Measurements from ENCODE around the gene ITPR2.
"Not testable (repeated sequence)": the region's sequence is repeated elsewhere in the genome, so short reads cannot be mapped to it uniquely, and the experiment has no call there.

The ITPR2 gene

DNA sequence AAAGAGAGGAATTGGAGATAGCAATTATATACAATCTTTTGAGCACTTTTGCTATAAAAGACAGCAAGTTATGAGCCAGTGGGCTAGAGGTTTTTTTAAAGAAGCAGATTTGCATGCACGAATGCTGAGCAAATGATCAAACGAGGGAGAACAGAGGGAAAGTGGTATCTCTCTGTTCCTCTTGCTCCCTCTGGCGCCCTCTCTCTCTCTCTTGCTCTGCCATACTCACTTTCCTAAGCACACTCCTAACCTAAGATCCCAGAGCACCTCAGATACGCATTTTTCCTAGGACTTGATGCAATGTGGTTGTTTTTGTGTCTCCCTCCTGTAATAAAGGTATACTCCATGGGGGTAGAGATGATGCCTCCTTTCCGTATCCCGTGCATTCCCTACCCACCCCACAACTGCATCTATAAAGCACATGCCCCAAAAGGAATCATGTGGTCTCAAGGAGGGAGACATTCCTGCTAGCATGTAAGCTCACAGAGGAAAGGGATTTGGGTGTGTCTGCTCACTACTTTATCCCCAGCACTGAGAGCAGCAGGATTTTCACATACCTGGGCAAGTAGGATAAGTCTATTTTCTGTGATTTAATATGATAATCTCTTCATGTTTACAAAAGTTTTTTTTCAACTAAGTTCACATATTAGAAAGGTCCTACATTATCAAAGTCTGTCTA is 367.4 kb downstream of the ITPR2 start:
- no peak for DNase-seq (ENCODE audit: low read depth in 2 of 2)

DNA sequence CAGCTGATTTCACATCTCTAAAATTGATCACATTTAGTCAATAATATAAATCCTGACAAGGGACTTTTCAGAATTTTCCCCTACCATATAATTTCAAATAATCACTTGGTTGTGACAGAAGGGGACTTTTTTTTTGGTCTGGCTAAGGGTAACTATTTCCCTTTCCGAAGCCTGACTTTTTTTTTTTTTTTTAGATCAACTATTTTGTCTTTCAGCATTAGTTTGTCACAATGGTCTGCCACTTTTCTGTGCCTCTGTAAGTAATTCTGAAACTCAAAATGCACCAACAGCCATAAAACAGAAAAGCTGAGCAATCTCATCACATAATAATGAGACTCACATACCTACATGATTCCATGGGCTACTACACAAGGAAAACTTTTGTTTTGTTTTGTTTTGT is 371.2 kb downstream of the ITPR2 start:
- DNase-seq (ENCODE audit: low read depth in 2 of 2), result no peak

DNA sequence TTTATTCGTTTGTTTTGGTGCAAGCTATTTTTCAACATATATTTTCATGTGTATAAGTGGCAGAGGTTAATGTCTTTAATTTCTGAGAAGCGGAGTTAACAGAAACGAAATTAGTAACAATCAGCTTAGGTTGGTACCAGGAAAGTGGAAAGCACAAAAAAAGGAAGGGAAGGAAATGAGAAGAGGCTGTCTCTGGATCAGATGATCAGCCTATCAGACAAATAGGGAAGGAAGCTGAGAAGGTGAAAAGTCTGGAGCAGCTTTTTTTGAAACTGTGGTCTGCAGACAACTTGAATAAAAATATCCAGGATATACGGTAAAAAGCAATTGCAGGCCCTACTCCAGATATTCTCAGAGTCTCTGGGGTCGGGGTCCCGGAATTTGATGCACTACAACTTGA is 372.6 kb downstream of the ITPR2 start:
- no peak for DNase-seq (ENCODE audit: low read depth in 2 of 2)

DNA sequence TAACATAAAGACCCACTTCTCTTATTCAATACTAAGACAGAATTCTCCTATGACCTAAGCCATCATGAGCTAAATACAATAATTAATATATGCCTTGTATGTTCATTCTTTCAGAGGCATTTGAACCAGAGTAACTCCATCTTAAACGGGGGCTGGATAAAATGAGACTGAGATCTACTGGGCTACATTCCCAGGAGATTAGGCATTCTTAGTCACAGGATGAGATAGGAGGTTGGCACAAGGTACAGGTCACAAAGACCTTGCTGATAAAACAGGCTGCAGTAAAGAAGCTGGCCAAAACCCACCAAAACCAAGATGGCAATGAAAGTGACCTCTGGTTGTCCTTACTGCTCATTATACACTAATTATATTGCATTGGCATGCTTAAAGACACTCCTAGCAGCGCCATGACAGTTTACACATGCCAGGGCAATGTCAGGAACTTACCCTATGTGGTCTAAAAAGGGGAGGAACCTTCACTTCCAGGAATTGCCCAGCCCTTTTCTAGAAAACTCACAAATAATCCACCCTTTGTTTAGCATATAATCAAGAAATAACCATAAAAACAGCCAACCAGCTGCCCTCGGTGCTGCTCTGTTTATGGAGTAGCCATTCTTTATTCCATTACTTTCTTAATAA is 376.9 kb downstream of the ITPR2 start:
- DNase-seq (ENCODE audit: low read depth in 2 of 2), result no peak

DNA sequence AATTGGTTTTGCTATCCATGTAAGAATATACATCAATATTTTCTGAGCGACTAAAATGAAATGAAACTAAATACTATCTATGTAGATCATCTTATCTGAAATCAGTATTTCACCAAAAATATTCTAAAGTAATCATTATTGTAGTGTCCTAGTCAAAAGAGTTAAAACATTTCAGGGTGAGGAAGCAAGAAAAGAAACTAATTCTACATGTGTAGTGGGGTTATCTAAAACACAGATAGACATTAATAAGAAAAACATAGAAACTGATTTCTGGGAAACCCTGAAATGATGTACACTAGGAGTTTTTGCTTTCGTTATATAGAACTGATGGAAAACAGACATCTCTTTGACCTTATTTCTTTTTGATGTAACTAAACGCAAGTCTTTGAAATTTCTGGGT is 379.7 kb downstream of the ITPR2 start:
- no peak for DNase-seq (ENCODE audit: low read depth in 2 of 2)

DNA sequence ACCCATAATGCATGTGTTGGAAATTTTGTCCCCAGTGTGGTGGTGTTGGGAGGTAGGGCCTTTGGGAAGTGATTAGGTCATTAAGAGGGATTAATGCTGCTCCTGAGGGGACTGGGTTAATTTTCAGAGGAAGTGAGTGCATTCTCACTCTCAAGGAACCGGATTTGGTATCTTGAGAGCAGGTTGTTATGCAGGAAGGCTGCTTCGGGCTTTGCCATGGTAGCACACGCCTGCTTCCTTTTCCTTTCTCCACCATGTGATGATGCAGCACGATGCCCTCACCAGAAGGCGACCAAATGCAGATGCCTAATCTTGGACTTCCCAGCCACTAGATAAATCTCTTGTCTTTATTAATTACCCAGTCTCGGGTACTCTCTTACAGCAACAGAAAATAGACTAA is 380.5 kb downstream of the ITPR2 start:
- no peak for DNase-seq (ENCODE audit: low read depth in 2 of 2)

DNA sequence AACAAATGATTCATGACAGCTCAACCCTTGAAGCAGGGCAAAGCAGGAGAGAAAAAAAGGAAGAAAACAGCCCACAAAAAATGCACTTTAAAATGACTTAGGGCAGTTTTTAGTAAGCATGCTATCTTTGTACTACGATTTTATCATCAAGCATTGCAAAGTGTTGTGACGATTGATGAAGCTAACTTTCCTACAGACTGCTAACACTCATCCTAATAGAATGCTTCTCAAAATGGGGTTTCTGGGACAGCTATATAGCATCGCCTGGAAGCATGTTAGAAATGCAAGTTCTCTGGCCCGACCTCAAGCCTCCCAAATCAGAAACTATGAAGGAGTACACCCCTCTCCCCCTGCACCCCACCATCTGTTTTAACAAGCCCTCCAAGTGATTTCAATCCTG is 381.2 kb downstream of the ITPR2 start:
- DNase-seq (ENCODE audit: low read depth in 2 of 2), result no peak

DNA sequence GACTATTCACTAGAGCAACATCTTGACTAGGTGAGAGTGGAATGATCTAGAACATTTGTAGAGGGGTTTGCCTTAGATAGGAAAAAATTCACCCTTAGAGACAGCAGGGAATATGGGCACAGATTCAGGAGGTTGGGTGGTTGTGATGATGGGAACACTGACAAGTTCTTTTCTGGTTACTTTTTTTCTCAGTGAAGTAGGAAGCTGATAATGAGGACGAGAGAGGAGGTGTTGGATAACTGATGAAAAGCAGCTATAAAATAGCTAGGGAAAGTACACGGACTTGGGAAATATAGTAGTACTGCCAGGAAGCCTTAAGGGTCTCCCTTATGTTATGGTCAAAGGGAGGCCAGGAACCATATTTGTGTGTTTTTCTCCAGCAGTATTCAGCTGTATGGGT is 387.1 kb downstream of the ITPR2 start:
- DNase-seq (ENCODE audit: low read depth in 2 of 2), result no peak

DNA sequence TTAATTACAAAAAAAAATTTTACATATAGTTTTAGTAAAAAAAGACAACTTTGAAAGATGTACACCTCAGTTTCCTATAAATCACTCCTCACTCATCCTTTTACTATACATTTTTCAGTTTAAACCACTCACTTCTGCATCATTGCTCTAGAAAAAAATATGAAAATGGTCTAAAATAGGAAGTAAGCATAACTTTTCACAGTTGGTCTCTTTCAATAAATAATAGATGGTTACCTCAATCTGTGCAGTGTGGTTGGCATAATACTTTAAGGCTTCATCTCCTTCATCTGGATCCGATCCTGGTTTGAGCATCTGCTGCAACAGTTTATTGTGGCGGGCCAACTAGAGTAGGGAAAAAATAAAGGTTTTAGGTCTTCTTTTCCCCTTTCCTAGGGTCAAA is 389.7 kb downstream of the ITPR2 start:
- no peak for DNase-seq (ENCODE audit: low read depth in 2 of 2)

DNA sequence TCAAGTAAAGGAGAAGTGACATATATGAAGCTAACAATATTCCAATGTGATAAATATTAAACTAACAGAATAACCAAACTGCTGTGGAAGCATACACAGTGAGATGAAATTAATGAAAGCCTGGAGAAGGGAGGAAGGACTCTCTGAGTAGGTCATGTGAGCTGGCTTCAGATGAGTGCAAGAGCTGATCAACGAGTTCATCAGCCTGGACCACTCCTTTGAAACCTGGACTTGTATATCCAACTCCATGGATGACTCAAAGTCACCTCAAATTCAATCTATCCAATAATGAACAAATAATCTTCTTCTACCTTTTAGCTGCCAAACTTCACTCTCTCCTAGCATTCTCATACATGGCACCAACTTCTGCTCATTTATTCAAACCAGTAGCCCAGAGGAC is 391.6 kb downstream of the ITPR2 start:
- DNase-seq (ENCODE audit: low read depth in 2 of 2), result no peak

DNA sequence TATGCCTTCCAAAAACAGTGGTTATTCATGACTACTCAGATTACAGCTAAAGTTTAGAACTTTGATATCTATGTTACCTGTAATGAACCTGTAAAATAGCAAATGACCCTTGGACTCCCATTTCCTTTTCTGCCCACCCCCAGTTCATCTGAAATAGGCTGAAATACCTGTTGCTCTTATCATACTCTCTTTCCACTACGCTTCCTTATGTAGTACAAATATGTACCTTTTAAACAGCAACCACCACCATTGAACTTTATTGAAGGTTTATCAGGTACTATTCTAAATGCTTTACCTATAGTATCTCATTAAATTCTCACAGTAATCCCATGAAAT is 398.0 kb downstream of the ITPR2 start:
- no peak for DNase-seq (ENCODE audit: low read depth in 2 of 2)

DNA sequence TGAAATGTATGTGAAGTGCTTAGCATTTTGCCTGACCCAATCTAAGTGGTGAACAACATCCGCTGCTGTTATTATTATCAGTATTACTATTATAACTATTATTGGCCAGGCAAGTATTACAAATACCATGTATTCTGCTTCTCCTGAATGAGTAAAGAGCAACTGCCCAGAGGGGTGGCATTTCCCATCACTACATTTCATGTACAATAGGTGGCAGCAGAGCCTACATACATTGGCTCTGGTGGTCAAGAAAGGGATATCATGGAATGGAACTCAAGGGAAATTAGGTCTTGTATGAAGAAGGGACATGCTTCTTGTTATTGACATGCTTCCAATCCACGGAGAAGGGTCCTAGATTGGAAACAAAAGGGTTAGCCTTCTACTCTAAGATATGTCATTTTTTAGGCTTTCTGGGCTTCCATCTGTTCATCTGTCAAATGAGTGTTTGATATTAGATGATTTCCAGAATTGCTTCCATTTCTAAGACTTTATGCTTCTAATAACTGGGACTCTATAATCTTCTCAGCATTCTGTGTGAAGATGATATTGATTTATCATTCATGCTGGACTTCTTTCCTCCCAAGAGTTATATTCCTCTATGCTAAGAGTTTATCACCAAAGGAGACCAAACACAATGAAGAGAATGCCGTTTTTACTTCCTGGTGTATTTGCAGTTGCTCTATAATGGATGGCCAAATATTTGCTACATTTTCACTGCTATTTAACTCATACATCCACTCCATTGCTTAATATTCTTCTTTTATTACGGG is 398.5 kb downstream of the ITPR2 start:
- no peak for DNase-seq (ENCODE audit: low read depth in 2 of 2)

DNA sequence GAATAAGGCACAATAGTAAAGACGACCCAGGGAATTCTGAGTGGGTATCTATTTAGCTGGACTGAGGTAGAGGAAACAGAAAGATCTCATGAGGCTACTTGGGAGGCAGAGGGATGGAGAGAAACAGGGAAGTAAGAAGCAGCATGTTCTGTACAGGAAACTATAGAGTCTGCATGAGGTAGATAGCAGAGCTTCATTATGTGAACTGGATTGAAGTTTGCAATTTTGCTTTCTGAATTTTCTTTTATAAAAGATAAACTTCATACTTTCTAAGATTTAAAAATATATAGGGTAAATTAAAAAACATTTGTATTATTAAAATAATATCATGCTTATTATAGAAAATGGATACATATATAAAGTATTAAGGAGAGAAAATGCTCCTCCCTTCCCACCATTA is 399.3 kb downstream of the ITPR2 start:
- not testable (repeated sequence) for DNase-seq (ENCODE audit: low read depth in 2 of 2)

DNA sequence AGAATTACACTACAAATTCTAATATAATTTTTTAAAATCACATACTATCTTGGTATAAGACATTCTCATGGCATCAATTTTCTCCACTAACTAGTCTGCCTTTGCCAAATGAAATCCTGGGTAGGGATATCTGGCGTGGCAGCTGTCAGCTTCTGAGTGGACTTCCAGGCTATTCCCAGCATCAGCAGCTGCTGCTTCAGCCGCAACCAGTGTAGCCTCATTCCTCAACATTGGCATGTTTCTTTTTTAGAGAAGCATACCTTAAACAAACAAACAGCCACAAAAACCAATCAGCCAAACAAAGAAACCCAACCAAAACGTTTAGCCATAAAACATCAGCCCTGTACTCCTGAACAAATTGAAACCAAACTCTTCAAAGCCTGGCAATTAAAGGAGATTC is 401.8 kb downstream of the ITPR2 start:
- DNase-seq (ENCODE audit: low read depth in 2 of 2), result no peak

DNA sequence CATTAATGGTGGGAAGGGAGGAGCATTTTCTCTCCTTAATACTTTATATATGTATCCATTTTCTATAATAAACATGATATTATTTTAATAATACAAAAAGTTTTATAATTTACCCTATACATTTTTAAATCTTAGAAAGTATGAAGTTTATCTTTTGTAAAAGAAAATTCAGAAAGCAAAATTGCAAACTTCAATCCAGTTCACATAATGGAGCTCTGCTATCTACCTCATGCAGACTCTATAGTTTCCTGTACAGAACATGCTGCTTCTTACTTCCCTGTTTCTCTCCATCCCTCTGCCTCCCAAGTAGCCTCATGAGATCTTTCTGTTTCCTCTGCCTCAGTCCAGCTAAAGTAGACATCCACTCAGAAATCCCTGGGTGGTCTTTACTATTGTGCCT is 402.4 kb downstream of the ITPR2 start:
- not testable (repeated sequence) for DNase-seq (ENCODE audit: low read depth in 2 of 2)

DNA sequence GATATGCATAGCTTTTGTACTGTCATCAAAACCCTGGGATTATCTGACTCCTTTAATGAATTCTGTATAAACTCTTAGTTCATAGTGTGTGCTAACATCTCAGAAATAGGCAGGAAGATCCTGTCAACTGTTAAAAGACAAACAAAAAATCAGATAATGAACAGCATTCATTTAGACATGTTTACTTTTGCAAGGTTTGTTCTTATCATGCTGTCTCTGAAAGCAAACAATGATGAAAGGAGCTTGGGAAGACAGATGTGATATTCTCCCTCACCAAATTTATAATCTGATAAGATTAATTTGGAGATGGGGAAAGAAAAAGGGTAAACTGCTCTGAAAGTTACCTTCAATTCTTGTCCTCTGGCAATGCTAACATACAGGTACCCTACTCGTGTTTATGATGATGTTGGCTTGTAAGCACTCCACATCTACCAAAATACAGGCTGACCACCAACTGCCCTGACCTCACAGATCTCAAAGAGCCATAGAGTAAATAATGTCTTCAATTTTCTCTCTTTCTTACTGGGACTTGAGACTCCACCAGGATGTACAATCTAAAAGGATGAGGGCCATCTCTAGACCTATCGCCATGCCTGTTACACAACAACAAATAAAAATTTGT is 403.8 kb downstream of the ITPR2 start:
- DNase-seq (ENCODE audit: low read depth in 2 of 2), result no peak

DNA sequence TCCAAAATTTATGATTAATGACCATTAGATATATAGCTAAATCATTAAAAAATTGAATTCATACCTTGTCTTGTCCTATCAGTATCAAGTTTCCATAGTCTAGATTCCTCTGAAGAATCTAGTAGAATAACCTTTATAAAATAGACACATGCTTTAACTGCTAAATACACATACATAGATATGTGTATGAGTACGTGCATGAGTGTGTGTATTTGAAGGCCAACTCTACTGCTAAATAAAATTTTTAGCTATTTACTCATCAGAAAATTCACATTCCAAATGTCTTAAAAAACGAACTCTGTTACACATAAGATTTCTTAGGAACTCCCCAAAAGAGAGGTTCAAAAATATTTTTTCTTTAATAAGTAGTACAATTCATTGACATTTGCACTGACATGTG is 404.6 kb downstream of the ITPR2 start:
- DNase-seq (ENCODE audit: low read depth in 2 of 2), result no peak

DNA sequence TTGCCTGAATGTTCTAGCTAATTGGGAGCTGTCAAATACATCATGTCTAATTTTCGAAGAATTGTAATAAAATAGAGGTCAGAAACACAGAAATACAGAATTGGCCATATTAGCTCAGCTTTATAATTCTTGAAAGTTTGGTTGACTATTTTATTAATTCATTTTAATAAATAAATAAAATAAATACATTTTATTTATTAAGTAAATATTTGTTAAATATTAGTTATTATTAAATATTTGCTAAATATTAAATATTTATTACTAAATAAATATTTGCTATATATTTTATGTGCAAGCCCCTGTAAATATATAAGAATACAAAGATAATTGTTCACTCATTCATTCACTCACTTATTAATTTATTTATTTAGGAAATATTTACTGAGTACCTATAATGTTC is 406.3 kb downstream of the ITPR2 start:
- no peak for DNase-seq (ENCODE audit: low read depth in 2 of 2)

DNA sequence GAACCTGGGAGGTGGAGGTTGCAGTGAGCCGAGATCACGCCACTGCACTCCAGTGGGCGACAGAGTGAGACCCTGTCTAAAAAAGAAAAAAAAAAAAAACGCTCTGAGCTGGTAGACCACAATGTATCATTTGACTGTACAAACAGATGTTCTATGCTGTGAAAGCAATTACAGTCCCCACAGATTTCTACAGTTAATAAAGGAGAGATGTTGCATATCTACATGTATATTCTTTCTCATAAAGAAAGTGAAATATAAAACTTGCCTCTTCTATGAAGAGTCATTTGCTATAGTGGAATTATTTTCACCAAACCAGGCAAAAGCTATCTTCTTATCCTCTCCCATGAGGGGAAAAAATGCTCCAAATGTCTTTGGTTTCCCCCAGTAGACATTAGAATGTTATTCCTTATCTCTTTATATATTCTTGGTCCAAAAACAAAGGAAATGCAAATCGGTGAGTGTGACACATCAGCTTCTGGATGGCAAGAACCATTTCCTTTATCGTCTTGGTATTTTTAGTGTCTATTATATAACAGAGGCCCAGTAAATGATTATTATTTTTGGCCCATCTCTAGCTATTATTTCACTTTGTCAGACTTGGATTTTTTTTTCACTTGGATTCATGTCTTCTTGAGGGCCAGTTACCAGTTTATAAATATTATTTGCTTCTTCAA is 407.3 kb downstream of the ITPR2 start:
- no peak for DNase-seq (ENCODE audit: low read depth in 2 of 2)

DNA sequence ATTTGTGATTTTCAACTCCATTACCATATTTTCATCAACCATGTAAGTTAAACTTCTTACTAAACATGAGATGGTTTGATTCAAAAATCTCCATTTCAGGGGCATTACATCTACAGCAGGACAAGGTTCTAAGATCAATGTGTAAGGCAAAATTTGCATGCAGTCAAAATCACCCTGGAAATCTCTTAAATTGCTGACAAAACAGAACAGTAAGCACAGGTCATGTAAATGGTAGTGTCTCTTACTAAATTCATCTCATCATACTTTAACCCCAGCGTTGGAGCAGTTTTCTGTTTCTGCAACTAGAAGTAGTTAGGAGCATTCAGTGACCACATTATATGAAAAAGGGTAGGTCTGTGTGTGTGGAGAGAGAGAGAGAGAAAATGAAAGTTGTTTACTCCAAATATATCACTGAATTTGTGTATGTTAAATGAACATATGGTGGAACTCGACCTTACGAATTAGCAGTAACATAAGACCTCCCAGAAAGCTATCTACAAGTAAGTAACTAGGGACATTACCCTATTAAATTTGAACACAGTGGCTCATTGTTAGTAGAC is 410.1 kb downstream of the ITPR2 start:
- no peak for DNase-seq (ENCODE audit: low read depth in 2 of 2)

DNA sequence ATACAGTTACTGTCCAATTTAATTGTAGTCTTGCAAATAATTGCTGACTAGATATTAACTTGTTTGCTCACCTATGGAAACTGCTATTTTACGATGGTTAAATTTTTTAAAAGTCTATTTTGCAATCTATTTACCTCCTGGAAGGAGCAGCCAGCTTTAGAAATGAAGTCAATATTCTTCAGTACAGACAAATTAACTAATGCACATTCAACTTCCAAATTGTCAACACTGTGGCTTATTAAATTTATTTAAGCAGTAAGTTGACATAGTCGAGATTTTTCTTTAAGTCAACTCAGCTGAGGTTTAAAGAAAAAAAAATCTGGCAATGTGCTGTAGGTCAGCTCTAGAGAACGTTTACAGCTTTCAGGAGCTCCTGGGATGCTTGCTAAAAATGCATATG is 416.4 kb downstream of the ITPR2 start:
- no peak for DNase-seq (ENCODE audit: low read depth in 2 of 2)

DNA sequence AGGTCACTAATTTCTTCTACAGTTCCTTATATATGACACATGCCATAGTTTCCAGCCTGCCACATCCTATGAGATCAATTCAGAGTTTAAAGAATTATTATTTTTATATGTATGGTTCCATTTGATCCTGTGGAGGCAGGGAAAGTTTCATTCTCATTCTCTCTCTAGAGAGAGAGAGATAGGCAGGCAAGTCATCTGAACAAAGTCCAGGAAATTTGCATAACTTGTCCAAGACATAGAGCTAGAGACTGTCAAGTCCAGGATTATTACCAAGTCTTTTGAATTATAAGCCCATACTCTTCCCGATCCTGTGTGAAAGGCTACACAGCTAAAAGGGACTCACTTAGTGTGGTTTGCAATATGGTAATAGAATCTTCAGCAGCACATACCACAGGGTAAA is 422.3 kb downstream of the ITPR2 start:
- no peak for DNase-seq (ENCODE audit: low read depth in 2 of 2)
